Gastroesophageal sphincter (tissue), 3 donors: ENCODE data around the gene PRELID1.

ENCODE experiments used
- CTCF ChIP-seq, 4 experiments: fragments of 200-600 bp in 2 of 4; fragments of 450-650 bp in 2 of 4; sonication (generic) in 1 of 4; IDR thresholded peaks; one replicate each; pipeline ENCODE4 v1.5.1; 2017 to 2019; ENCODE audit warnings: antibody characterized with exemption in 4 of 4, mild to moderate bottlenecking in 2 of 4, moderate library complexity in 2 of 4
- EP300 ChIP-seq: sonication (generic); formaldehyde crosslinking; IDR thresholded peaks from one replicate; pipeline ENCODE4 v1.6.1; 2017; ENCODE audit warnings: antibody characterized with exemption, mild to moderate bottlenecking
- POLR2A ChIP-seq, 2 donors: fragments of 450-650 bp; IDR thresholded peaks; one replicate each; pipeline ENCODE4 v1.6.1; 2017; ENCODE audit warnings: antibody characterized with exemption in 2 of 2, mild to moderate bottlenecking in 2 of 2, moderate library complexity in 1 of 2
- POLR2AphosphoS5 ChIP-seq: sonication (generic); formaldehyde crosslinking; IDR thresholded peaks from one replicate; pipeline ENCODE4 v1.6.1; 2017; ENCODE audit warnings: antibody characterized with exemption

- TF ChIP-seq CTCF (IDR thresholded peaks at IDR 0.05) (no peak), POLR2A (IDR thresholded peaks at IDR 0.05) (no peak), POLR2AphosphoS5 (no peak), EP300 (no peak)
These were observed 51.7 kb downstream of the PRELID1 start for GRCh38 chr5:177355162-177355867.
